VCaP (cell line): ENCODE results near the gene BTN3A1.
A peak's percentile ranks its signal among the peaks of the same experiment; 100 is the strongest.

Source experiments
- H3K27ac ChIP-seq: fragments of 450-650 bp; 2 replicates; pipeline ENCODE4 v1.5.1; 2017
- TF ChIP-seq, protein P1 (sequence below): fragments of 450-650 bp; conservative IDR thresholded peaks from 2 replicates; pipeline ENCODE4 v1.5.1; 2017; ENCODE audit warnings: mild to moderate bottlenecking, moderate library complexity

BTN3A1 gene

GRCh38 chr6:26450240-26450639 is 48.2 kb downstream of the BTN3A1 start:
- H3K27ac ChIP-seq: no peak overlapping the region
- TF ChIP-seq, protein P1, sequence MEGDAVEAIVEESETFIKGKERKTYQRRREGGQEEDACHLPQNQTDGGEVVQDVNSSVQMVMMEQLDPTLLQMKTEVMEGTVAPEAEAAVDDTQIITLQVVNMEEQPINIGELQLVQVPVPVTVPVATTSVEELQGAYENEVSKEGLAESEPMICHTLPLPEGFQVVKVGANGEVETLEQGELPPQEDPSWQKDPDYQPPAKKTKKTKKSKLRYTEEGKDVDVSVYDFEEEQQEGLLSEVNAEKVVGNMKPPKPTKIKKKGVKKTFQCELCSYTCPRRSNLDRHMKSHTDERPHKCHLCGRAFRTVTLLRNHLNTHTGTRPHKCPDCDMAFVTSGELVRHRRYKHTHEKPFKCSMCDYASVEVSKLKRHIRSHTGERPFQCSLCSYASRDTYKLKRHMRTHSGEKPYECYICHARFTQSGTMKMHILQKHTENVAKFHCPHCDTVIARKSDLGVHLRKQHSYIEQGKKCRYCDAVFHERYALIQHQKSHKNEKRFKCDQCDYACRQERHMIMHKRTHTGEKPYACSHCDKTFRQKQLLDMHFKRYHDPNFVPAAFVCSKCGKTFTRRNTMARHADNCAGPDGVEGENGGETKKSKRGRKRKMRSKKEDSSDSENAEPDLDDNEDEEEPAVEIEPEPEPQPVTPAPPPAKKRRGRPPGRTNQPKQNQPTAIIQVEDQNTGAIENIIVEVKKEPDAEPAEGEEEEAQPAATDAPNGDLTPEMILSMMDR: no peak

DNA sequence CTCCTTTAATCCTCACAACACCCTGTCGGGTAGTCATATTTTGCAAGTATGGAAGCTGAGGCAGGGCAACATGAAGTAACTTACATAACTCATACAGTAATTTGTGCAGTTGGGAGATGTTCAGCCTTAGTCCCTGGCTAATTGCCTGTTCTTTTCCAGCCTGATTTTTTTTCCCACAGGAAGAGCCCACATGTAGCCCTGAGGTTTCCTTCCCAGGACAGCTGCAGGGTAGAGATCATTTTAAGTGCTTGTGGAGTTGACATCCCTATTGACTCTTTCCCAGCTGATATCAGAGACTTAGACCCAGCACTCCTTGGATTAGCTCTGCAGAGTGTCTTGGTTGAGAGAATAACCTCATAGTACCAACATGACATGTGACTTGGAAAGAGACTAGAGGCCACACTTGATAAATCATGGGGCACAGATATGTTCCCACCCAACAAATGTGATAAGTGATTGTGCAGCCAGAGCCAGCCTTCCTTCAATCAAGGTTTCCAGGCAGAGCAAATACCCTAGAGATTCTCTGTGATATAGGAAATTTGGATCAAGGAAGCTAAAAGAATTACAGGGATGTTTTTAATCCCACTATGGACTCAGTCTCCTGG is 50.7 kb downstream of the BTN3A1 start:
- TF ChIP-seq, protein P1: no peak
- H3K27ac ChIP-seq: no peak overlapping the region

- H3K27ac ChIP-seq: no peak overlapping the region
- TF ChIP-seq, protein P1: no peak
Observed at GRCh38 chr6:26454631-26455030, 52.6 kb downstream of the BTN3A1 start.

- TF ChIP-seq, protein P1: no peak
- H3K27ac ChIP-seq: no peak overlapping the region
Observed at GRCh38 chr6:26455357-26455970, 53.4 kb downstream of the BTN3A1 start.

DNA sequence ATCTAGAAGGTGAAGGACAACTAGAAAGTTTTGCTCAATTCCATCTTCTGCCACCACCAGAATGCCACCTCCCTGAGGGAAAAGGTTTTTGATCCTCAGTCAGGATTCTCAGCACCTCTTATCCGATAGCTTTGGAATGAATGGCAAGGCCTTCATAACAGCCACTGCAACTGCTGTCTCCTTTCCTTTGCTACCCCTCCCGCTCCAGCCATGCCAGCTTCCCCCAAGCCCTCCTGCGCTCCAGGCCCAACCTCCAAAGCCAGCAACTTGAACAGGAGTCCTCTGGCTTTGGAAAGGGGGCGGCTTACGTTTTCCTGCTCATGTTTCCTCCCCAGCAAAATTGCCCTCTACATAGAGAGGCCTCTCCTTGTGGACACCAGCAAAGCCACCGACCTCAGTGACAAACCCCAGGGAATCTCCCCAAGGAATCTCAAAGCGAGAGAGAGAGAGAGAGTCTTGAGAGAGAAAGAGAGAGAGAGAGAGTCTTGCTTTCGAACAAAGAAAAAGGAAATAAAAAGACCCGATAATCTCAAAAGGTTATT is 55.3 kb downstream of the BTN3A1 start:
- TF ChIP-seq, protein P1: no peak
- peak overlapping the region; percentile 91 for H3K27ac ChIP-seq

DNA sequence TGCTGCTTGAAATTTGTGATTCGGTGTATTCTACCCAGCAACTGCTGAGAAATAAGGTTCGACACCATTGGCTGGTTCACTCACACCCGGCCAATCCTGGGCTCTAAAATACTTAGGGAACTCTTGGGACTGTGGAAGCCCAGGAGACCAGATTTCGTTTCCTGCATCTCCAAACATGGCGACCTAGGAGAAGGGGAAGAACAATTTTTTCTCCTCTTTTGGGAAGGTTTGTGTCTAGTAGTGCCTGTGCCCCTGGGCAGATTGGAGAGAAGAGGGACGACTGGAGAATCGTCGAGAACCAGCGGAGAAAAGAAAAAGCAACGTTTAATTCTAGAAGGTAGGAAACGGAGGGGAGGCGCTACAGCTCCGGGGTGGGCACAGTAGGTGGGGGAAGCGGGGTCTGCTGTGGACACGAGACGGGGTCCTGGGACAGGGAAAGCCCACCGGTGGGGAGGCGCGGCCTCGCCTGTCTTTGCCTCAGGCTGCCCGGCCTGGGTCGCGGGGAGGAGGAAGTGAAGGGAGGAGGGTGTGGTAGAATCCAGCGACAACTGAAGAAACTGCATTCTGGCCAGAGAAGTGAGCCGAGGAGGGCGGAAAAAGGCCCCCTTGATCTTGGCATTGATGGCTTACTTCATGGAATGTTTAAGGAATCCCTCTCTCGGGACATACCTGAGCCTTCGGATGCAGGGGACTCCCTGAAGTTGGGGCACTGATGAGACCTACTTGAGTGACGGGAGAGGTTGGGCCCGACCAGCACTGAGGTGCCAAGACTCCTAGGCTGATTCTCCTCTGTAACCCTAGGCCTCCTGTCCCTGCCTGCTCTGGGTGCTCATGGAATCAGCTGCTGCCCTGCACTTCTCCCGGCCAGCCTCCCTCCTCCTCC is 56.0 kb downstream of the BTN3A1 start, which contains the start of gene BTN2A1:
Gene BTN2A1 (plus strand): TSS at position 150 of the 883 bp plus-strand sequence. CDS start 682 bp downstream, at position 832.
- TF ChIP-seq, protein P1: peak; percentile 16

More for the DNA sequence above, 56.0 kb downstream of the BTN3A1 start, which contains the start of gene BTN2A1:
- peak within 1 kb of the TSS; percentile 91 for H3K27ac ChIP-seq
